Measurements from ENCODE around the gene RALGAPA1. TPM values are rescaled to one million over a fixed set of nuclear protein-coding genes. Genes with fewer than 3 reads are reported as not detected.

The RALGAPA1 gene
- total RNA-seq, 1 donor from 2014 or later = 57.4 TPM

GRCh38 chr14:35534873-35535482 lies 274.1 kb downstream of the RALGAPA1 start:
- no peak for TF ChIP-seq CTCF (IDR thresholded peaks at IDR 0.05)
- ChIA-PET CTCF (no interaction called here), POLR2A (interaction anchor here (0.6 kb wide), 1 partner anchor 275 kb away, joined by 3 read pairs; no protein-coding TSS in a partner anchor)
- ATAC-seq (ENCODE audit: low read depth) = peak; percentile 85
- intact Hi-C loops (cut with micrococcal nuclease) = loop anchor here (5.0 to 10.0 kb wide), 4 partner anchors 98 to 490 kb away; partner anchors contain the start of genes FAM177A1 and RALGAPA1
- H3K36me3 Mint-ChIP-seq (ENCODE audit: low read depth) = peaks cover 10% of the 10 kb centered on the region
- peaks cover 18% of the 10 kb centered on the region for H3K4me1 Mint-ChIP-seq
- H3K27me3 Mint-ChIP-seq = peaks cover 31% of the 10 kb centered on the region
- no peak overlapping the region for H3K27ac Mint-ChIP-seq
- no peaks in the 10 kb centered on the region for H3K9me3 Mint-ChIP-seq
- DNase-seq = peak; percentile 71
- H3K4me3 Mint-ChIP-seq = peak overlapping the region; percentile 76

DNA sequence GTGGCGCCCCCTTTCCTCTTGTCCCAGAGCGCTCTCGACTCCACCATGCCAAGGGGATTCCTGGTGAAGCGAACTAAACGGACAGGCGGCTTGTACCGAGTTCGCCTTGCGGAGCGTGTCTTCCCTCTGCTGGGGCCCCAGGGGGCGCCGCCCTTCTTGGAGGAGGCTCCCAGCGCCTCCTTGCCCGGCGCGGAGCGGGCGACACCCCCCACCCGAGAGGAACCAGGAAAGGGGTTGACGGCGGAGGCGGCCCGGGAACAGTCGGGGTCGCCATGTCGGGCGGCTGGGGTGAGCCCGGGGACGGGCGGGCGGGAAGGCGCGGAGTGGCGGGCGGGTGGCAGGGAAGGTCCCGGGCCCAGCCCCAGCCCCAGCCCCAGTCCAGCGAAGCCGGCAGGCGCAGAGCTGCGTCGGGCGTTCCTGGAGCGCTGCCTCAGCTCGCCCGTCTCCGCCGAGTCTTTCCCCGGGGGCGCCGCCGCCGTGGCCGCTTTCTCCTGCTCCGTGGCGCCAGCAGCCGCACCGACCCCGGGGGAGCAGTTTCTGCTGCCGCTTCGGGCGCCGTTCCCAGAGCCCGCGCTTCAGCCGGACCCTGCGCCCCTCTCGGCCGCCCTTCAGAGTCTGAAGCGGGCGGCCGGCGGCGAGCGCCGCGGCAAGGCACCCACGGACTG lies 274.8 kb downstream of the RALGAPA1 start:
- POLR2A ChIA-PET = interaction anchor here (0.6 kb wide), 1 partner anchor 276 kb away, joined by 3 read pairs; no protein-coding TSS in a partner anchor
- CTCF ChIA-PET = no interaction called here
- H3K4me3 Mint-ChIP-seq = peak overlapping the region; percentile 81
- H3K4me1 Mint-ChIP-seq = peaks cover 16% of the 10 kb centered on the region
- H3K27me3 Mint-ChIP-seq = peaks cover 36% of the 10 kb centered on the region
- no peak overlapping the region for H3K27ac Mint-ChIP-seq
- intact Hi-C loops (cut with micrococcal nuclease) = loop anchor here (5.0 to 10.0 kb wide), 4 partner anchors 97 to 490 kb away; partner anchors contain the start of genes FAM177A1 and RALGAPA1
- DNase-seq = peak; percentile 15
- TF ChIP-seq CTCF (IDR thresholded peaks at IDR 0.05) = no peak
- H3K36me3 Mint-ChIP-seq (ENCODE audit: low read depth) = peaks cover 5% of the 10 kb centered on the region
- no peak for ATAC-seq (ENCODE audit: low read depth)
- no peaks in the 10 kb centered on the region for H3K9me3 Mint-ChIP-seq

DNA sequence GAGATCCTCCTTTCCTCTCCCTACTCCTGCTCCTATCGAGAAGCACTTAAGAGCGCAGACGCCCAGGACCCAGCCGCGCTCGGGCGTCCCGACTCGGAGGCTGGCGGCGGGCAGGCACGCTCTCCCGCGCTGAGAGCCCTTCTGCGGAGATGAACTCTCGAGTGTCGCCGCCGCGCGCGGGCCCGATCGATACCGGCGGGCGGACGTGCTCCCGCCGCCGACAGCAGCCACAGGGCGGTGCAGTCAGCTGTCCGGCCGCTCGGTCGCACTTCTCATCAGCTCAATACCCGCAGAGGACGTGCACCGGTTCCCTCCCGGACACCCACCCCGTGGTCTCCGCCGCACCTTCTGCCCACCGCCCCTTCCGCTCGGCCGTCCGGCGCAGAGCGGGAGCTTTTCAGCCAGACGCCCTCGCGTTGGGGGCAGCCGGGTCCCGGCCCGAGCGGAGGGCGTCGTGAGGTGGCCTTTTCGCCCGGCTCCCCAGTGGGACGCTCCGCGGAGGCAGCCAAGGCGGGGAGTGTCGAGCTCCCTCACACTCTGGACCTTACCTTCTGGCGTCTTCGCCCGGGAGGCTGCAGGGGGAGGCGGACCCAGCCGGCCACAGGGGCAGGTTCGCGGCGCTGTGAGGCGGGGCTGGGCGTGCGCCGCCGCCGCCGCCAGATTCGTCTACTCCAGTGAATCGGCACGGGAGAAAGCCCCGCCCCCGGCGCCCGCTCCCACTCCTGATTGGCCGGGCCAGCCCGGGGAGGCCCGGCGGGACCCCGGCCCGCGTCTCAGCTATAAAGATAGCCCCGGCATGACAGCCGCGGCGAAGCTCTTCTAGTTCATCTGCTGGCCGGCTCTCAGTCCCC lies 275.5 kb downstream of the RALGAPA1 start, which contains the start of gene INSM2:
Gene INSM2 (plus strand): TSS at position 808 of the 851 bp plus-strand sequence. CDS start 89 bp downstream, outside the sequence.
- intact Hi-C loops (cut with micrococcal nuclease) = loop anchor here (5.0 to 10.0 kb wide), 4 partner anchors 96 to 489 kb away; partner anchors contain the start of genes FAM177A1 and RALGAPA1

DNA sequence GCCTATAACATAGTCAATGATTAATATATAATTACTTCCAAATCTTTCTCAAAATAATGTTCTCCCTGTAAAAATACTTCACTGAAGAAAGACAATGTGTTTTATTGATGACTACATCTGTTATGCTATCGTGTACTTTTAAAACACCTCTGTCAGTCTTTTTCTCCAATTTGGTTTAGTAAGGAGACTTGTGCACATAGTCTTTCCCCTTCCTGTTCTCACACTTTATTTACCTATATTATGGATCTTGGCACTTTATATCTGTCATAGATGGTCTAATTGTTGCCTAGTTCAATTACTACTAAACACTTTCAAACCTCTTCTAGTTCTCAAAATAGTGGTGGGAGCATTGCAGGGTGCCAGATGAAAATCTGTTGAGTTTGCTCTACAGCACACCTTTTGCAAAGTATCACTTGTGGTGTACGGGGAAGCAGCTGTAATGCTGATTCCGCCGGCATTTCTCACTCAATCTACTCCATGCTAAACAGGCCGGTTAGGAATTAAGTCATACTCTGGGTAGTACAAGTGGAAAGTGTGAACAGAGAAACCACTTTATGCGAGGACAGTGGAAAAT lies 276.2 kb downstream of the RALGAPA1 start:
- POLR2A ChIA-PET = no interaction called here

More for the DNA sequence above, 275.5 kb downstream of the RALGAPA1 start, which contains the start of gene INSM2:
- ATAC-seq (ENCODE audit: low read depth) (peak; percentile 76), DNase-seq (peak; percentile 55)
- CTCF ChIA-PET = no interaction called here
- Mint-ChIP-seq H3K9me3 (no peaks in the 10 kb centered on the region), H3K4me3 (peak within 1 kb of the TSS; percentile 81), H3K36me3 (ENCODE audit: low read depth) (peaks cover 5% of the 10 kb centered on the region), H3K27me3 (peaks cover 41% of the 10 kb centered on the region), H3K4me1 (peaks cover 16% of the 10 kb centered on the region), H3K27ac (no peak within 1 kb of the TSS)
- TF ChIP-seq CTCF (IDR thresholded peaks at IDR 0.05) = no peak
- POLR2A ChIA-PET = no interaction called here

More for the DNA sequence above, 276.2 kb downstream of the RALGAPA1 start:
- no peak overlapping the region for H3K27ac Mint-ChIP-seq
- peaks cover under 1% of the 10 kb centered on the region for H3K36me3 Mint-ChIP-seq (ENCODE audit: low read depth)
- H3K4me1 Mint-ChIP-seq = peaks cover 16% of the 10 kb centered on the region
- no peaks in the 10 kb centered on the region for H3K9me3 Mint-ChIP-seq
- peak overlapping the region; percentile 65 for H3K4me3 Mint-ChIP-seq
- CTCF ChIA-PET = no interaction called here
- H3K27me3 Mint-ChIP-seq = peaks cover 45% of the 10 kb centered on the region
- intact Hi-C loops (cut with micrococcal nuclease) = loop anchor here (5.0 to 10.0 kb wide), 4 partner anchors 96 to 488 kb away; partner anchors contain the start of genes FAM177A1 and RALGAPA1
- no peak for DNase-seq
- no peak for TF ChIP-seq CTCF (IDR thresholded peaks at IDR 0.05)
- ATAC-seq (ENCODE audit: low read depth) = no peak
